Measurements from ENCODE around the gene REPIN1. TPM values are rescaled to one million over a fixed set of nuclear protein-coding genes. Genes with fewer than 3 reads are reported as not detected.

The REPIN1 gene
- polyA plus RNA-seq, 1 donor: 135 TPM

Other genes starting within 250 kb of the REPIN1 start
- gene LRRC61, start 45.5 kb upstream of the REPIN1 start, polyA plus RNA-seq: 22.8 TPM
- 6.1 TPM for gene ACTR3C, start 45.3 kb upstream of the REPIN1 start, polyA plus RNA-seq
- 58.2 TPM for gene RARRES2, start 27.2 kb upstream of the REPIN1 start, polyA plus RNA-seq
- 5.2 TPM for gene ZNF775, start 10.5 kb downstream of the REPIN1 start, polyA plus RNA-seq
- 6.3 TPM for gene GIMAP8, start 81.8 kb downstream of the REPIN1 start, polyA plus RNA-seq
- 14.7 TPM for gene GIMAP7, start 146.1 kb downstream of the REPIN1 start, polyA plus RNA-seq
- 17.8 TPM for gene GIMAP4, start 198.6 kb downstream of the REPIN1 start, polyA plus RNA-seq

Data from large intestine (tissue), 1 donor.